Measurements from ENCODE around the gene ANKRD11.

- no peak for TF ChIP-seq CTCF (IDR thresholded peaks at IDR 0.05)
- TF ChIP-seq POLR2A (IDR thresholded peaks at IDR 0.05) = no peak
Observed at GRCh38 chr16:89320782-89321501, 169.4 kb downstream of the ANKRD11 start.
